ENCODE results near the gene DHRS7C. TPM values are rescaled to one million over a fixed set of nuclear protein-coding genes. Genes with fewer than 3 reads are reported as not detected.

Gene DHRS7C
- not detected in 2 replicates for total RNA-seq (2014; rRNA removed; shearing (Covaris generic); ENCODE audit: low replicate concordance)

DNA sequence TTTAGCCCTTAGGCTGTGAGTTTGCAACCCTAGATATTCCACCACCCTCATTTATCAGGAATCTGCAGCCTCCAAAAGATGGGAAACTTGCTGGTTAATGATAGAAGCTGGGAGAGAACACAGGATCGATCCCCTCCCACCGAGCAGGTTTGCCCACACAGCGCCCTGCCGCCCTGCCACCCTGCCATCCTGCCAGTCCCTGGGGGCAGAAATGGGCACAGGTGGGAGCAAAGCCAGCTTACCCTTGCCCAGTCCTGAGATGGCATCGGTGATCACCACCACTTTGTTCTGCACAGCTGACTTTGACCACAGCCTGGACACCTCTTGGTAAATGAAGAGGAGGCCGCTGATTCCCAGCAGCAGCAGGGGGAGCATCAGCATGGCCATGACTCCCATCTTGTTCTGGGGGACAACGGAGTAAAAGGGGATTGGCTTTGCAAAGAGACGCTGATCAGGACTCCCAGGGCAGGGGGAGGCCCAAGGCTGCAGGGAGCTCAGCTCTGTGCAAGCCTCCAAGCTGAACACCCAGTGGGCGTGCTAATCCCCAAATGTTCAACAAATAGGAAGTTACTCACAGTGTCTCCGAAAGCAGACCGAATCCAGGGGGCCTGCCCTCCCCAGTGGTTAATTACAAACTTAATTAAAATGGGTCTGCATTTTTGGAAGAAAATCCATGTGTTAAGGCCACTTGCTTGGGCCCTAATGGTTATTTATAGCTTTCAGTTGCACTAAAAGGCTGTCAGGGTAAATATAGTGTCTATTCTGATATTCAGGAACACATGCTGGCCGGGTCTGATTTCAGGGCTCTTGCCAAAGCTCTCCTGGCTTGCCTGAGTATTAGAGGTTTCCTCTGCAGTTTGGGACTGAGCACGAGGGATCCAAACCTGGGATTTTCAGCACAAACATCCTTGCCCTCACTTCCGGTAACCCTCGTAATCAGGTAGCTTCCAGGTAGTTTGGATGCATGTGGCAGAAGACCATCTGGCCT lies at the start of gene DHRS7C:
Gene DHRS7C, minus strand, starts transcription at position 704 of the 988 bp plus-strand sequence. Its CDS starts 308 bp downstream, at position 396.
- no peak within 1 kb of the TSS for H3K4me2 ChIP-seq (ENCODE audit: low read depth, low read length, poor library complexity, severe bottlenecking)
- no peaks in the 10 kb centered on the region for H3K27me3 ChIP-seq (ENCODE audit: low read length)
- no peaks in the 10 kb centered on the region for H3K4me1 ChIP-seq (ENCODE audit: low read length)
- H4K20me1 ChIP-seq (ENCODE audit: insufficient read depth, low read depth, low read length): no peaks in the 10 kb centered on the region
- DNase-seq: no peak
- H3K9ac ChIP-seq (ENCODE audit: low read length): no peak within 1 kb of the TSS
- H3K79me2 ChIP-seq (ENCODE audit: low read length): no peaks in the 10 kb centered on the region
- no peaks in the 10 kb centered on the region for H3K9me3 ChIP-seq (ENCODE audit: low read length)
- no peak within 1 kb of the TSS for H3K27ac ChIP-seq (ENCODE audit: low read length)
- H2AFZ ChIP-seq (ENCODE audit: low read length): no peak within 1 kb of the TSS
- H3K4me3 ChIP-seq (ENCODE audit: low read length): no peak within 1 kb of the TSS
- H3K36me3 ChIP-seq (ENCODE audit: insufficient read depth, low read length): no peaks in the 10 kb centered on the region
- no peaks in the 10 kb centered on the region for H3K9me2 ChIP-seq (replicated peaks; ENCODE audit: insufficient read depth, low read length)

DNA sequence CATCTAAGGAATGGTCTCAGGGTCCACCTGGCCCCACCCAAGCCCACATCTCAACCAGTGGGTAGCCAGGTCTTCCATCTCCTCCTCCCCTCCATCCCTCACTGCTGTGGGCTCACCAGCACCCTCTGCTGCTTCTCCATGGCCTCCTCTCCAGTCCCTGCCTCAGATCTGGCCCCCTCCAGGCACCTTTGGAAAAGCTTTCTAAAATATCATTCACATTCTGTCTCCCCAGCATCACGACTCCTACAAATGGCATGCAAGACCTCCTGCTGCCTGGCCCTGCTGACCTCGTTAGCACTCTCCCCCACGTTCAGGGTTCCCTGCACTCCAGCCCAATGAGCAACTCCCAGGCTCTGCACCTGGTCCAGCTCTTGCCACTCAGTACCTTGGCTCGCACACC lies 48.0 kb upstream of the DHRS7C start:
- Histone ChIP-seq H3K9ac (ENCODE audit: low read length) (no peak overlapping the region), H3K27ac (ENCODE audit: low read length) (no peak overlapping the region), H2AFZ (ENCODE audit: low read length) (no peak overlapping the region), H3K79me2 (ENCODE audit: low read length) (no peaks in the 10 kb centered on the region), H3K4me3 (ENCODE audit: low read length) (no peak overlapping the region), H3K9me3 (ENCODE audit: low read length) (no peaks in the 10 kb centered on the region), H3K9me2 (replicated peaks; ENCODE audit: insufficient read depth, low read length) (no peaks in the 10 kb centered on the region), H3K4me2 (ENCODE audit: low read depth, low read length, poor library complexity, severe bottlenecking) (no peak overlapping the region), H4K20me1 (ENCODE audit: insufficient read depth, low read depth, low read length) (no peaks in the 10 kb centered on the region), H3K27me3 (ENCODE audit: low read length) (no peaks in the 10 kb centered on the region), H3K4me1 (ENCODE audit: low read length) (no peaks in the 10 kb centered on the region), H3K36me3 (ENCODE audit: insufficient read depth, low read length) (no peaks in the 10 kb centered on the region)
- no peak for DNase-seq

DNA sequence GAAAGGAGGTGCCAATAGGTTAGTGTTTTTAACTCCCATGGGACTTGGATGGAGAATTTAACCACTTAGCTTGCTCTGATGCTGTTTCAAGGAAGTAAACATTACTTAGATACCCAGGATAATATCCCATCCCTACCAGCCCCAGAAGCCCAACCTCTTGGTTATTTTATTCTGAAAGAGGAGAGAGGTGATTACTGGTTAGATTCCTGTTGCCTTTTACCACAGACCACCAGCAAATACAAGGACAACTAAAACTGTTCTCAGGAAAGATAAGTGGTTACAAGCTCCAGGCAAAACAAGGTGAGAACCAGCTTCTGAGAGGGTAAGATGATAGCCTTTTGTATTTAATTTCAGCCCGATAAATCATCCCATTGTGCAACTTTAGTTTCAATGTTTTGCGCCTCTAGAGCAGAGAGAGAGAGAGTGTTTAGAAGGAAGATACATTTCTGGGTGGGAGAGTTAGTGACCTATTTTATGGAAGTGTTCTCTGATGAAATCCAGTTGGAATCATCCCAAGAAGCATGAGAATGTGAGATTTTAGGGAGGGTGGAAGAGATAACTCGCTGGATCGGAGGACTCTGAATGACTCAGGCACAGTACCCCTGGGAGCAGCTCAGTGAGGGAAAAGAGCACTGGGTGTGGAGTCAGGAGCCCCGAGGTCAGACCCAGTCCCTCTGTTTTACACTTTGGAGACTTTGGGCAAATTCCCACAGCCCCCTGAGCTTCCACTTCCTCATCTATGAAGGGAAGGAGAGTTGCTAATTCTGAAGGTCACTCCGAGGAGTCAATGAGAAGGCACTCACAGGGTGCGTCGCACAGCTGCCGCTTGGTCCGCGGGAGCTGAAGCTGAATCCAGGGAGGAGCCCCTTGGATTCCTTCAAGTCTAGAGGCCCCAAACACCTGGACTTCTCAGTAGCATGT lies 46.4 kb upstream of the DHRS7C start:
- no peak for DNase-seq
- no peak overlapping the region for H3K4me2 ChIP-seq (ENCODE audit: low read depth, low read length, poor library complexity, severe bottlenecking)
- no peak overlapping the region for H3K27ac ChIP-seq (ENCODE audit: low read length)
- no peaks in the 10 kb centered on the region for H3K9me3 ChIP-seq (ENCODE audit: low read length)
- H3K9me2 ChIP-seq (replicated peaks; ENCODE audit: insufficient read depth, low read length): no peaks in the 10 kb centered on the region
- no peaks in the 10 kb centered on the region for H4K20me1 ChIP-seq (ENCODE audit: insufficient read depth, low read depth, low read length)
- H3K27me3 ChIP-seq (ENCODE audit: low read length): no peaks in the 10 kb centered on the region
- H2AFZ ChIP-seq (ENCODE audit: low read length): no peak overlapping the region
- no peak overlapping the region for H3K9ac ChIP-seq (ENCODE audit: low read length)
- H3K79me2 ChIP-seq (ENCODE audit: low read length): no peaks in the 10 kb centered on the region
- no peaks in the 10 kb centered on the region for H3K4me1 ChIP-seq (ENCODE audit: low read length)
- no peaks in the 10 kb centered on the region for H3K36me3 ChIP-seq (ENCODE audit: insufficient read depth, low read length)
- H3K4me3 ChIP-seq (ENCODE audit: low read length): no peak overlapping the region

DNA sequence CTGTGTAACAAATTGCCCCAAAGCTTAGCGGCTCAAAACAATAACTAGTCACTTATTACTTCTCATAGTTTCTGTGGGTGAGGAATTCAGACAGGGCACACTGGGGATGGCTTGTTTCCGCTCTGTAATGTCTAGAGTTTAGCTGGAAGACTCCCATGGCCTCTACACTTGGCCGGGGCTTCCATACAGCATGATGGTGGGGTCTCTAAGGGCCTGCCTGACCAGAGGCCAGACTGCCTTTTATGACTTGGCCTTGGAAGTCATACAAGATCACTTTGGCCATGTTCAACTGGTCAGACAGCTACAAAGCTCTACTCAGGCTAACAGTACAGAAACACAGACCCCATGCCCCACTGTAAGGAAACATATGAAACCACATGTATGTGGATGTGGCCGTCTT lies 42.5 kb upstream of the DHRS7C start:
- Histone ChIP-seq H3K9ac (ENCODE audit: low read length) (no peak overlapping the region), H3K9me2 (replicated peaks; ENCODE audit: insufficient read depth, low read length) (no peaks in the 10 kb centered on the region), H2AFZ (ENCODE audit: low read length) (no peak overlapping the region), H3K4me1 (ENCODE audit: low read length) (no peaks in the 10 kb centered on the region), H3K4me2 (ENCODE audit: low read depth, low read length, poor library complexity, severe bottlenecking) (no peak overlapping the region), H3K27ac (ENCODE audit: low read length) (no peak overlapping the region), H3K4me3 (ENCODE audit: low read length) (no peak overlapping the region), H4K20me1 (ENCODE audit: insufficient read depth, low read depth, low read length) (no peaks in the 10 kb centered on the region), H3K27me3 (ENCODE audit: low read length) (no peaks in the 10 kb centered on the region), H3K9me3 (ENCODE audit: low read length) (no peaks in the 10 kb centered on the region), H3K79me2 (ENCODE audit: low read length) (no peaks in the 10 kb centered on the region), H3K36me3 (ENCODE audit: insufficient read depth, low read length) (no peaks in the 10 kb centered on the region)
- no peak for DNase-seq

DNA sequence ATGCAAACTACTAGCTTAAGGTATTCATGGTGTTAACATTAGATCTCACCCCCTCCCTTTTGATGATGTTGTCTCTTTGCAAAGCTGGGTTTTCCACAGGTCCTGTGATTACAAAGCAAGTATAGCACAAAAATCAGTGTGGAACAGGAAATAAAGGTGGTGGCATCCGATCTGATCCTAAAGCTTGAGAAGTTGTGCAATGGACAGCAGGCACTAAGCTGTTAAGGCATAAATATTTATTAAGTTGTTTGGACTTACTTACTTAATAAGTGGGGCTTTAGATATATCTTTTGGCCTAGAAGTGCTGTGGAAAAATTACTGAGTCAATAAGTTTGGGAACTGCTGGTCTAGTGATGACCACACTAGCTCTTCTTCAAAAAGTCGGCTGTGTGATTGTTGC lies 39.3 kb upstream of the DHRS7C start:
- Histone ChIP-seq H3K9me3 (ENCODE audit: low read length) (no peaks in the 10 kb centered on the region), H3K36me3 (ENCODE audit: insufficient read depth, low read length) (no peaks in the 10 kb centered on the region), H3K9ac (ENCODE audit: low read length) (no peak overlapping the region), H3K27ac (ENCODE audit: low read length) (no peak overlapping the region), H3K4me1 (ENCODE audit: low read length) (no peaks in the 10 kb centered on the region), H2AFZ (ENCODE audit: low read length) (no peak overlapping the region), H4K20me1 (ENCODE audit: insufficient read depth, low read depth, low read length) (no peaks in the 10 kb centered on the region), H3K4me3 (ENCODE audit: low read length) (no peak overlapping the region), H3K4me2 (ENCODE audit: low read depth, low read length, poor library complexity, severe bottlenecking) (no peak overlapping the region), H3K9me2 (replicated peaks; ENCODE audit: insufficient read depth, low read length) (no peaks in the 10 kb centered on the region), H3K27me3 (ENCODE audit: low read length) (no peaks in the 10 kb centered on the region), H3K79me2 (ENCODE audit: low read length) (no peaks in the 10 kb centered on the region)
- no peak for DNase-seq

DNA sequence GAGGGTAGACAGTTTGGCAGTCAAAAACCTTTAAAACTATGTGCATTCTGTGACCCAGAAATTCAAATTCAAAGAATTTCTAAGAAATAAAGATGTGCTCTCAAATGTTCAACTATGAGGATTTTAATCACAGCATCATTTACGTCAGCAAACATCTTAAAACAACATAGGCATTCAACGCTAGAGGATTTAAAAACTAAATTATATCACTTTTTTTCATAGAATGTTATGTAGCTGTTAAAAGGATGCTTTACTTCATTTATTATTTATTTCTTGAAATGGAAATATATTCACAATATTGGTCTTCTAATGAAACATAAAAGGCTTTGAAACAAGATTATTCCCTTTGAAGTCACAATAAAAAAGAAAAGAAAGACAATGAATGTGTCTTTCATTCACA lies 38.0 kb upstream of the DHRS7C start:
- Histone ChIP-seq H3K36me3 (ENCODE audit: insufficient read depth, low read length) (no peaks in the 10 kb centered on the region), H3K9ac (ENCODE audit: low read length) (no peak overlapping the region), H3K4me3 (ENCODE audit: low read length) (no peak overlapping the region), H3K27me3 (ENCODE audit: low read length) (no peaks in the 10 kb centered on the region), H4K20me1 (ENCODE audit: insufficient read depth, low read depth, low read length) (no peaks in the 10 kb centered on the region), H3K4me2 (ENCODE audit: low read depth, low read length, poor library complexity, severe bottlenecking) (no peak overlapping the region), H3K4me1 (ENCODE audit: low read length) (no peaks in the 10 kb centered on the region), H3K79me2 (ENCODE audit: low read length) (no peaks in the 10 kb centered on the region), H3K9me2 (replicated peaks; ENCODE audit: insufficient read depth, low read length) (no peaks in the 10 kb centered on the region), H3K27ac (ENCODE audit: low read length) (no peak overlapping the region), H3K9me3 (ENCODE audit: low read length) (no peaks in the 10 kb centered on the region), H2AFZ (ENCODE audit: low read length) (no peak overlapping the region)
- DNase-seq: no peak

GRCh38 chr17:9828296-9829295 lies 37.2 kb upstream of the DHRS7C start:
- Histone ChIP-seq H3K27me3 (ENCODE audit: low read length) (no peaks in the 10 kb centered on the region), H3K27ac (ENCODE audit: low read length) (no peak overlapping the region), H2AFZ (ENCODE audit: low read length) (no peak overlapping the region), H3K9me3 (ENCODE audit: low read length) (no peaks in the 10 kb centered on the region), H3K9me2 (replicated peaks; ENCODE audit: insufficient read depth, low read length) (no peaks in the 10 kb centered on the region), H3K4me1 (ENCODE audit: low read length) (no peaks in the 10 kb centered on the region), H3K4me2 (ENCODE audit: low read depth, low read length, poor library complexity, severe bottlenecking) (no peak overlapping the region), H3K36me3 (ENCODE audit: insufficient read depth, low read length) (no peaks in the 10 kb centered on the region), H4K20me1 (ENCODE audit: insufficient read depth, low read depth, low read length) (no peaks in the 10 kb centered on the region), H3K4me3 (ENCODE audit: low read length) (no peak overlapping the region), H3K9ac (ENCODE audit: low read length) (no peak overlapping the region), H3K79me2 (ENCODE audit: low read length) (no peaks in the 10 kb centered on the region)
- no peak for DNase-seq

Measured in Karpas-422 (cell line).